ENCODE data around the gene CXCL14.

The CXCL14 gene

DNA sequence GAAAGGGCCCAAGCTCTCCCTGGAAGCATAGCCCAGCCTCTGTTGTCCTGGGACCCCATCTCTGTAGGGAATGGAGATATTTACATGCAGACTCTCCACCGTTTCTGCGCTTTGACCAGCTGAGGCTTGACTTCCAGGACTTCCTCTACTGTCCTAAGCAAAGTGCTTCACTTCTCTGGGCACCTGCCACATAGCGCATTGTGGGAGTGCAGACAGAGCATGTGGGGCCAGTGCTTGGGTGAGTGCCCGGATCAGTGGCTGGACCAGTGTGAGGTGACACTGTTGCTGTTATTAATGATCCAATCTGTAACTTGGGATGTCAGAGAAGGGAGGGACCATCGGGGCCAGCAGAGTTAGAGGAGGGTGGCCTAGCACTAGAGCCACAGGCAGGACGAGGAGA is 10.5 kb downstream of the CXCL14 start:
- no peak for DNase-seq (ENCODE audit: low read depth, low spot score)

DNA sequence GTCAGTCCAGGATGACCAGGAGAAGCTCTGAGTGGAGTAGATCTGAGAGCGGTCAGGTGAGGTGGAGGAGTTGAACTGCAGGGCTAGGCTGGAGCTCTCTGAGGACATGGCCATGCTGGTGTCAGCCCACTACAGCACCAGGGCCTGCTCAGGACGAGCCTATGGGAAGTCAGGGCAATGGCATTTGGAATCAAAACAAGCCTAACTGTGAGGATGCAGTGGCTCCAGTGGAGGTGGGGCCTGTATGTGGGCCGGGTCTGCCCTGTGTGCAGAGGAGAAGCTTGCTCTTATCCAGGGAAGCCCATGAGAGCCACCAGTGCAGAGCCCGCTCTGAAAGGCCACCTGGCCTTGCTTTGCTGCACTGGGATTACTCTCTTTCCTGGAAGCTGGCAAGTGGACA is 11.1 kb downstream of the CXCL14 start:
- DNase-seq (ENCODE audit: low read depth, low spot score) = no peak

DNA sequence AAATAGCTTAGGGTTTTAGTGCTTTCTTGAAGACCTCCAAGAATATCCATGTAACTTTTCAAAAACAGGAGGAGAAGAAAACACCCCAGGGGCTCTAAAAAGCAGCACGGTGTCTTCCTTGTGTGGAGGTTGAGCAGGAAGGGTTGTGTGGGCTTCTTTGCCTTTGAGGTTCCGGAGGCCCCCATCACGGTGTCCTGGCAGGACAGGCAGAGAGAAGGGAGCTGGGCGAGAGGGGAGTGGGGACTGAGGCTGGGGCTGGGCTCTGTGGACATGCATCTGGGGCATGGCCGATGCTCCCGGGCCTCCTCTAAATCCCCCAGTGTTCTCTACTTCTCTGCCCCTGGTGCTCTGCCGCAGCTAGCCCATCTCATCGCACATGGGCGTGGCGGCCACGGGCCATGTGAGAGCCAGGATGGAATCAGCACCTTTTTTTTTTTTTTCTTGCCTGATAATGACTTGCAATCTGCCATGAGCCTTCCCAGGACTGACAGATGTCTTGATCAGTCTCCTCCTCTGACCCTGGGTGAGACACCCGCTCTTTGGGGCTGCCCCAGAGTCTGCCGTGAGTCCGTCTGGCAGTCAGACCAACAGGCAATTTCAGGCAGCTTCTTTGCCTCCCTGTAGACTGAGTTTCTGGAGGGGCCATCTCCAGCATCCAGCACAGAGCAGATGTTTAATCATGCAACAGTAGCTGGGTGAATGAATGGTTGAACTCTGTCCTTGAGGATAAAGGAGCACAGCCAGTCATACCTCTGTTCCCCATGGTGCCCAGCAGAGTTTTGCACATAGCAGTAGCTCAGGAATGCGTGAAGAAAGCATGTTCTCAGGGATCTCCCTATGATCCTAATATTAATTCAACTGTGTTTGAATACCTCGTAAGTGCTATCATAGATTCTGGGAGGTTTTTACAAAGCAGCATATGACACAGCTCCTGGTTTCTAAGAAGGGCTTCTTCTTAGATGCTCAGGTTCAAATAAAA is 12.1 kb downstream of the CXCL14 start:
- DNase-seq (ENCODE audit: low read depth, low spot score) = no peak

DNA sequence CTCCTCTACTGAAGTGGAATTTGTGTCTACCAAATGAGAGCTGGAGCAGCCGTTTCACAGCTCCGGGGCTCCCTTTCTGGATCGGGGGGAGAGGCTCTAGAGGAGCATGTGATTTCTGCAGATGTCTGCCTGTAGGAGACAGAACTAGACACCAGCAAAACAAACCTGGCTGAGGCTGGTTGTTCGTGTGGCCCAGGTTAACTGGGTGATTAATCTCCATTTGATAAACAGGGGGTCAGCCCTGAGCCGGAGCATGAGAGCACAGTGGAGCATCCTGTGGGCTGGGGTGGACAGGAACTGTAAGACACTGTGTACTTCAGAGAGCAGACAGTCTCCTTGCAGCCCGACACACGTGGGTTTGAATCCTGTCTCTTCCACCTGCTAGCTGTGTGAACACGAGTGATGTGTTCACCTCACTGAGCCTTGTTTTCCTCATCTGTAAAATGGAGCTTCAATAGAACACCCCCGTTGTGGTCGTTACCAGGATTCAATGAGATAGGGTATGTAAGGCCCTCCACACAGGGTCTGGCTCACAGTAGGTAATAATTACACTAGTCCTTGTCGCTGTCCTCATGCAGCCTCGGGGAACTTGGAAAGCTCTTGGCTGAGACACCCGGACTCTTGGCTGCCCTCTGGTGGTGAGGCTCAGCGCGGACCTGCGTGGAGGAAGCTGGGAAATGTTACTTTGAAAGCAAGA is 12.9 kb downstream of the CXCL14 start:
- DNase-seq (ENCODE audit: low read depth, low spot score) = peak; percentile 39

DNA sequence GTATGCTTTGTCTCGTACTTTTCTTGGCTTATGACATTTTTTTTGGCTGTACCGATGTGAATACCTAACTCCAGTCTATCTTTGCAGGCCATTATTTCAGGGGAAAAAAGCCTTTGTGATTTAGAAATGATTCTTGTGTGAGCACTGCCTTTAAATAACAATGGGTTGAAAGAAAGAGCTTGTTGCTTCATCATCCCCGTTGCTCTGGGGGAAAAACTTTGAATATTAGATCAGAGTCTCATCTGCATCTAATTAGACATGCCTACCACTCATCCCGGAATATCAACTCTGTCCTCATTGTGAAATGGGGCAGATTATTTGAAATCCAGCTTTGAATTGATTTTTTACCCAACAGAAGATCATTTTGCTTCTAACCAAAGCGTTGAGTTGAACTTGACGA is 13.5 kb downstream of the CXCL14 start:
- DNase-seq (ENCODE audit: low read depth, low spot score) = no peak

DNA sequence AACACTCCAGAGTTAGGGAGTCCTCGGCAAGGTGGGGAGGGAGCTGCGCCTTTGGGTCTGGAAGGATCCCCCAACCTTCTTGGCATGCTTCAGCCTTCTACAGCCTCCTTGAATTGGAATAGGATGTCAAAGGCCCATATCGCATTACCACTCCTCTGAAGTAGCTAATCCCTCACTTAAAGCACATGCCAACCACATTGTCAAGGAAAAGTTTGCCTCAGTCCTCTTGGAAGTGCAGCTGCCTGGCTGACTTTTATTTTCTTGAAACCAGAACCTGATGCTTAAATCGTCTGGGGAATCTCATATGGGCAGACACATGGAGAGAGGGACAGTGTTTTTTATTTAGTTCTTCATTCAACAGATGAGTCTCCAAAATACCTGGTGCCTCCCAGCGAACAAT is 14.5 kb downstream of the CXCL14 start:
- DNase-seq (ENCODE audit: low read depth, low spot score) = no peak

DNA sequence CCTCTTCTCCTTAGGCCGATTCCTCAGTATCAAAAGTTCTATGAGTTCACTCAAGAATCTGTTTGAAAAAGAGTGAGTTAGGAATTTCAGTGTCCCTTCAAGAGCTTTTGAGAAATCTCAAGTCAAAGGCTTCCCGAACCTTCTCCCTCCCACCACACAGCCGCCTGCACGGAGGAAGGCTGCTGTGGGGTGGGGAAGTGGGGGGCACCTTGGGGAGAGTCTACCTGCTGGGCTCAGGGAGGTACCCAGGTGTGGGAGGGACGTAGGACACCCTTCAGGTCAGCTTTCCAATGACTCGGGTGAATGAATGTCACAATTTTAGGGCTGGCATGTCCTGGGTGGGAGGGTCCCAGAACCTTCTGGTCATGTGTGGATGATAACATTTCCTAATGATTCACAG is 17.5 kb downstream of the CXCL14 start:
- DNase-seq (ENCODE audit: low read depth, low spot score) = no peak

DNA sequence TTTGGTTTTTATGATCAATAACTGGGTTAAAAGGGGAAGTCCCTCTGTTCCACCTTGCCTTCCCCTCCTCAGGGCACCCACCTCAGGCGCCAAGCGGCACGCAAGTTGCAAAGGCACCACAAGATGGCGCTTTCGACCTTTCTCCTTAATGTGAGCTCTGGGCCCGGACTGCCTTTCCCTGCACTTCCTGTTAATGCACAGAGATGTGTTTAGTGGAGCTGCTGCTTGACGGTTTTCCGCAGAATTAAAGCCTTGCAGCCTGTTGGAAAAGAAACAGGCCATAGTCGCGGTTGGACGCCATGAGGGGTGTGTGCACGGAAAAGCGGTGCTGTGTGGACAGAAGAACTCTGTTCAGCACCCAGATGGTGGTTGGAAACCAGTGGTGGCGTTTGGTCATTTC is 17.9 kb downstream of the CXCL14 start:
- peak; percentile 21 for DNase-seq (ENCODE audit: low read depth, low spot score)

DNA sequence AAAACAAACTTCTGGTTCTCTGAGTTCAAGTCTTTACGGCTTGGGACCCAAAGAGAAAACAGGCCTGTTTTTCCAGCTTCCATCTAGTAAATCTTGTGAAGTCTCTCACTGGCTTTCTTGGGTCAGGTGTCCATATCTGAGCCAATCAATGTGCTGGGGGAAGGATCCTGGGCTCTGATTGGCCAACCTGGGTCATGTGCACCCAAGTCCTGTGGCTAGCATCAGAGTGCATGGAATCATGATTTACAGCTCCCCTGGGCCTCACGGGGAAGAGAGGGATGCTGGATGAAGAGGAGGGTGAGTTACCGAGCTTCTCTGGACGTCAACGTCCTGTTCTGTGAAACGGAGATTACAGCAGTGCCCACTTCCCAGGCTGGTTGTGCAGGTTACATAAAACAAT is 19.4 kb downstream of the CXCL14 start:
- DNase-seq (ENCODE audit: low read depth, low spot score) = no peak

DNA sequence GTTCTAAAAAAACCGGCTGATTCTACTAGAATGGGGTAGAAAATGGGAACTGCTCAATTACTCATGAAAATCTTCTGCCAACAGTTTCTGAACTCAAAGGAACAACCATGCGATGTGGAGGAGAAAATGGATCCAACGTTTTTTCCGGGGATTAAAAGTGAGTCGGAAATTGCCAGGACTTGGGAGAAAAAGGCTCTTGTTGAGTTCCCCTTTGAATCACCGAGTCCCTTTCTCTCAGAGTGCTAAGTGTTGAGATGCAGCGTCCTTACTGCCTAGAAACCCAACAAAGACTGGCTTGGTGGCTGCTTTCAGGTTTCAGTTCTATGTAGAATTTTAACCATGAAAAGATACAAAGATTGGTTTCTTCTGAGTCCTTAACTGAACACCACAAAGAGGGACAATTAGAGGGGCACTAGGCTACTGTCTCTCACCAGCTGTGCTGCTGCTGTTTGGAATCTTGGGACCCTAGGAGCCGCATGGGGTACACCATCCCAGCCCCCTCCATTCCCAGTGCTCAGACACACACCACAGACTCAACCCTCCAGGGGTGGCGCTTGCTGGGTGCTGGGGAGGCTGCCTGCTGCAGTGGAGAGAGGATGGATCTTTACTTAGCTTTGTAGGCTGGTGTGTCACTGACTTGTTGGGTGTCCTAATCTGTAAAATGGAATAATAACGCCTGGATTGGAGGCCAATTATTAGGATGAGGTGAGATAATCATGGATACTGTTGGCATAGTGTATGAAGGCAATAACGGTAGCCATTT is 21.5 kb downstream of the CXCL14 start:
- no peak for DNase-seq (ENCODE audit: low read depth, low spot score)

DNA sequence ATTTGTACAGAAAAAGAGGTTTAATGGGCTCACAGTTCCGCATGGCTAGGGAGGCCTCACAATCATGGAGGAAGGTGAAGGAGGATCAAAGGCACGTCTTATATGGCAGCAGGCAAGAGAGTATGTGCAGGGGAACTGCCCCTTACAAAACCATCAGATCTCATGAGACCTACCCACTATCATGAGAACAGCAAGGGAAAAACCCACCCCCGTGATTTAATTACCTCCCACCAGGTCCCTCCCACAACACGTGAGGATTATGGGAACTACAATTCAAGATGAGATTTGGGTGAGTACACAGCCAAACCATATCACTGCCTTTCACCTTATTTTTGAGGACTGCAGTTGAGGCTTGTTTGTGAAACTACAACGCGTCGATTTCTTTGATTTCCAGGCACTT is 22.2 kb downstream of the CXCL14 start:
- no peak for DNase-seq (ENCODE audit: low read depth, low spot score)

DNA sequence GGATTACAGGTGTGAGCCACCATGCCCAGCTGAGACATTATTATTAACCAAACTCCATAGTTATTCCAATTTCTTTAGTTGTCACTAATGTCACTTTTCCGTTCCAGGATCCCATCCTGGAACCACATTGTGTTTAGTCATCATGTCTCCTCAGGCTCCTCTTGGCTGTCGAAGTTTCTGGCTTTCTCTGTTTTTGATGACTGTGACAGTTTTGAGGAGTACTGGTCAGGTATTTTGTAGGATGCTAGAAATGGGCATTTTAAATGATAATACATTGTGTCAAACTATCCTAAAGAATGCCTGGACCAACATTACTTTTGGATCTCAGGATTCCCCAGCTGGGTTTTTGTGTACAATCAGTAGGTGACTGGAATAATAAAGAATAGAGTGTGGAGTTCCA is 23.3 kb downstream of the CXCL14 start:
- DNase-seq (ENCODE audit: low read depth, low spot score) = no peak

DNA sequence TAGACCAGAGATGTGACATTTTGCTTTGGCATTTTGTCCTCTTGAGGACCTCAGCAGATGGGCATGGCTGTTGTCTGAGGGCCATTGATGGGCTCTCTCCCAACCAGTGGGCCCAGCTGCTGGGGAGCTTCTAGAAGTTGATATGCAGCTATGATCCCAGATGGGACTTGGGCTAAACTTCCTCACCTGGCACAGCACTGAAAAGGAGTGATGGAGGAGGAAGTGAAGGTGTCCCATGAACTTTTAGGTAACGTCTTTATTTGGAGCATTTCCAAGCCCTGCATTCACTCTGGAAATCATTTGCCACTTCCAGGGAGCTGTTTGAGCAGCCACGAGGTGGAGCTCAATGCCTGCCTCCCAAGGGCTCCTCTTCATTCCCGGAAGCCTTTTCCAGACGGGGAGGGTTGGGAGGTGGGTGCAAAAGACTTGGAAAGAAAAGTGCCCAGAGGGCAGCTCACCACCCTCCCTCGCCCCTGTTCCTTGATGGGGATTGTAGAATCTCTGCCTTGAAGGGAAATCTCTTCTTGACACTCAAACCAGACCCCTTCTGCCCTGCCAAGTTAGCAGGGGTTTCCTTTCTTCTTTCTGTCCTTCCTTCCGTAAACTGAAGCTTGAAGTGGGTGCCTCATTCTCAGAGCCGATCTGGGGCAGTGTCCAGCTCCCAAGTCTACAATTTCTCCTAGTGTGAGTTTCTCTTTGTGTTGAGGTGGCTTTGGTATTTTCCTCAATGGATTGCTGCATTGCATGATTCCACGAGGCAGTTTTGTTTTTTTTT is 24.9 kb downstream of the CXCL14 start:
- no peak for DNase-seq (ENCODE audit: low read depth, low spot score)

DNA sequence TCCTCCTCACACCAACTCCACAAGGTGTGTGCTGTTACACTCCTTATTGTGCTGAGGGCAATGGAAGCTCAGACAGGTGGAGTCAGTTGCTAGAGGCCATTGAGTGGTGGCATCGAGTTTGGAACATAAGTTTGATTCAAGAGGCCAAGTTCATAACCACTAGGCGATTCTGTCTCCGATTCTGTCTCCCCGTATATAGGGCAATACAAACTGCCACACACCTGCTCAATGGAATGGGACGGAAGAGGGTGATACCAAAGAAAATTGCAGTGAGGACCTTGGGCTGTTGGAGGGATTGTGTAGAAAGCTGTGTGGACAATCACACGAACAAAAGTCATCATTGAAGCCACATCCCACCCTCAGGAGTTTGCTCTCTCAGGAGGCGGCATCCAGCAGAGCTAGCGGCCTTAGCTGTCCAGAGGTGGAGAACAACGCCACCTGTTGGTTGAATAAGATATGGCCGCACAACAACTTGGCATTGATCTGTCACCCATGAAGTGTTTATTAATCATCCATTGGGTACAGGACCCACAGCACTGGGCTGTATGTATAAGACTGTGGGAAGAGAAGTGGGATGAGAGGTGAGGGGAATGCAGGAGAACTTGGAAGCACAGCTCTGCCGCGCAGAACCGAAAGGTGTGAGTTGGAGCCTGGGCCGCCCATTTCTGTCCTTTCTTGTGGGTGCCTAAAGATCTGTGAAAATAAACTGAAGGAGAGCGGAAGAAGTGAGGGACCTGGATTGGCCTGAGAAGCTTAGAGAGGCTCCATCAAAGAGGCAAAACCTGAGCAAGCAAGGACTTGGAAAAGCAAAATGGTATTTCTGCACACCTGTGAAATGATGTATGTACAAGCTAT is 27.0 kb downstream of the CXCL14 start:
- peak; percentile 4 for DNase-seq (ENCODE audit: low read depth, low spot score)

DNA sequence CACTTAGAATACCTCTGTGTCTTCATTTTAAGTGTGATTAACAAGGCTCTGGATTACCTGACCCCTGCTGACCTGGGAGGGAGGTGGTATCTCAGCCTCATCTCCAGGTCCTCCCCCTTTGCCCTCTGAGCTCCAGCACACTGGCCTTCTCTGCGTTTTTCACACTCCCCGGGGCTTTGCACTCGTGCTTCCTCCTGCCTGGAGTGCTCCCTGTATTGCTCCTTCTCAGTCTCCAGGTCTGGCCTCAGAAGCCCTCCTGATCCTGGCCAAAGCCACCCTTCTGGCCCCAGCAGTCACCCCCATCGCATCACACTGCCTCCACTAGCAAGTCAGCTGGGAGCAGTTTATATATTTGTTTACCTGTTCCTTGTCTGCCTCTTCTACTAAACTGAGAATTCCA is 29.4 kb downstream of the CXCL14 start:
- no peak for DNase-seq (ENCODE audit: low read depth, low spot score)

DNA sequence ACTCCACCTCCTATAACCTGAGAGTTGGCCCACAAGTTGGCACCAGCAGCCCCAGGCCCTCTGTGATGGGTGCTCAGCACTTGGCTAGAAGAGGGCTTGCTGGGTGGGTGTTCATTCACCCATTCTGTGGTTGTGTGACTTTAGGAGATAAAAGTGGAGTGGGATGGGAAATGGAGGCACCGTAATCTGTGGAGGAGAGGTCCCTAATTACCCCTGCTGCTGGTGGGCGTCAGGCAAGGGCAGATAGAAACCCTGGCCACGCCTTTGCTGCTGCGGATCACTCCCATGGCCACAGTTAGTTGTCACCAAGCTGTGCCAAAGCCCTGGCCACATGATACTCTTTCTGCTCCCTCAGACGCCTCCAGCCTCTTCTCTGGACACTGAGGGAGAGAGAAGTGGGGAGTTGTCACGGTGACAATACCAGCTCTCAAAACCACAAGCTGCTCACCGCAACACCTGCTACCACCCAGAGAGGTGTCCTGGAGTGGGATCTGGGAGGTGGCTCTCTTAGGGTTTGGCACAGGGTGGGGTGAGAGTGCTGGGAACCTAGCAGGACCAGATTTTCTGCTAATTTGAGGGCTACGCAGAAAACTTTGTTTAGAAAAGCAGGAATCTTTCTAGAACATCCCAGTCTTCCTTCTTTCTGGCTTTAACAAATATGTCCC is 31.1 kb downstream of the CXCL14 start:
- DNase-seq (ENCODE audit: low read depth, low spot score) = no peak

DNA sequence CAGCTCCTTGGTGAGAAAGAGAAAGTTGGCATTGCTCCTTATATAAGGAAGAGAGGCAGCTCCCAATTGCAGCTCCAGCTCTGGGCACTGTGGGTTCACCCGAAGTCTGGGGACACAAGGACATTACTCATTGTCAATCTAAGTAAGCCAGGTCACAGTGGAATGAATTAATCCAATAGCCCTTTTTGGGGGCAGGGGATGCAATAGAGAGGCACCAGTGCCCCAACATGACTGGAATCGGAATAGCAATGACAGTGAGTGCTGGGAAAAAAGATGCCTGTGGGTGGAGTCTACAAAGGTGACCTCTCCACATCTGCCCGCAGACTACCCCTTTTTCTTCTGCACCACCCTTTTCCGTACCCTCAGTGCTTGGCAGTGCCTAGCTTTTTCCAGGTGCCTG is 31.9 kb downstream of the CXCL14 start:
- no peak for DNase-seq (ENCODE audit: low read depth, low spot score)

DNA sequence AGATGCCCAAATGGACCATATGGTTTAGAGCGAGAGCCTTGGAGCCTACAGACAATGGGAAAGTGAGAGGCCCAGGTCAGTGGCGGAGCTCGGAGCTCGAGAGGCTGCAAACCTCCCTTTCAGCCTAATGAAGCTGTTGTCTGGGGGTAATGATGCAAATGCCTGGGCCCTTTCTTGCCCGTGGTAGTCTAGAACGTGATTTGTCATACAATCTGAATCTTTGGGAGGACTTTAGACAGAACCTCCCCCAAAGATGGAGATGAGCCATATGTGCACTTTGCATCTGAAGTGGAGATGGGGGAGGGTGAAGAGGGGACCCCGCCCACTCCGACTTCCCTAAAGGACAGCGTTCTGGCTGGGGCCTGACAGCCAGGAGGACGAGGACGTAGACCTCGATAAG is 32.7 kb downstream of the CXCL14 start:
- DNase-seq (ENCODE audit: low read depth, low spot score) = no peak

DNA sequence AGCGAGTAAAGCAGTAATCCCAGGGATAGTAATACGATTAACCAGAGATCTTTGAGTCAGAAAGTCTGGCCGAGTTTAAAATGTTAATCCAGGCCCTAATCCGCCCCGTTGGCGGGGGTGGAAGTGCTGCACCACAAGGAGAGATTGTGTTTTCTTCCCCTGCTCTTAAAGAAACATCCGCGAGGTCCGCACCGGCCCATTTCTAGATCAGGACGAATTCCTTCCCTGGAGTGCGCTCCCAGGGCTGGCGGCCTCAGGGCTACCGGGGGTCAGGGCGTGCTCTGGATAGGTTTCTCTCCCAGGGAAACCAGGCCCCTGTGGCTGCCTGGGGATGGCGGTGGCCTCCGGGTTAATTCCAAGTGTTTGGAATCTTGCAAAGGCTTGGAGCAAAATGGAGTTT is 33.7 kb downstream of the CXCL14 start:
- DNase-seq (ENCODE audit: low read depth, low spot score) = no peak
